GM21528 (cell line): ENCODE results near the gene PPP1R7.

Source experiments
- ATAC-seq: cut with Tn5 transposase; IDR thresholded peaks from one replicate; pipeline ENCODE4 v1.9.1; 2021; ENCODE audit warnings: mild to moderate bottlenecking, moderate library complexity; ENCODE audit not compliant: unreplicated experiment, low FRiP score

The PPP1R7 gene

DNA sequence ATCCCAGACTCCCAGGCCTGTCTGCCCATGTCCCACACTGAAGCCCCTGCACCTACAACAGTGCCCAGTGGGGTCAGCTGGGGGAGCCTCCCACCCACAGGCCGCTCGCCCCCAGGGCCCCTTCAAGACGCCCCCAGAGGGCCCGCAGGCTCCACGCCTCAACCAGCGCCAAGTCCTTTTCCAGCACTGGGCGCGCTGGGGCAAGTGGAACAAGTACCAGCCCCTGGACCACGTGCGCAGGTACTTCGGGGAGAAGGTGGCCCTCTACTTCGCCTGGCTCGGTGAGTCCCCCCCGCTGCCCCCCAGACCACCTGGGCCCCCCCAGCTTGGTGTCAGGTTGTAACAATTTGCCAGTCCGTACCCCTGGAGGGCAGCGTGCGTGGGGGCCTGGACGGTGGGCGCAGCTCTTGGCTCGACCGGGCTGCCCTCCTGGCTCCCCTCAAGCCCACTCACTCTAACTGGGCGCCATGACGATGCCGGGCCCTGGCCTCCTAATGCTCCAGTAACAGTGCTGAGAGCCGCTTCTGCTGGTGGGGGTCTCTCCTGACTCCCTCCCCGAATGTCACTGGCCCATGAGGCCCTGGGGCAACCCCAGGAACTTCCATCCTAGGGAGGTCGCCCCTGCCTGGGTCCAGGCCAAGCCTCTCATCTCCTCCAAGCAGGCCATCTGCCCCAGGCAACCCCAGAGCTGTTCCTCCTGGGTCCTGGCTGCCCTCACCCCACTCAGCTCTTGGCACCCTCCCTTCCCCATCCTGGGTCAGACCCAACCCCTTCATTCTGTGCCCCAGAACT lies 53.1 kb downstream of the PPP1R7 start:
- ATAC-seq: no peak

DNA sequence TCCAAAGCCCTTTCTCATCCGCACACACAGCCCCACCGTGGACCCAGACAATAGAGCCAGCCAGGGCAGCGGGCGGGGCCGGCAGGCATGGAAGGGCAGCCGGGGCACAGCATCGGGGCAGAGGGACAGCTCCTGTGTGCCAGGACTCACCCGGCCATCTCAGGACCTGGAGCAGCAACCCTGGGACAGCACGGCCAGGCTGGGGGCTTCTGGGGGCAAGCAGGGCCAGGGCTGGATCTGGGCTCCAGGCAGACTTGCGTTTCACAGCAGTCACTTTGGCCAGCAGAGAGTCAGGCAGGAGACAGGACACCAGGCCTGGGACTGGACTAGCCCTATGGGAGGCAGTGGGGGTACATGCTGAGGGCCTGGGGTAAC lies 53.7 kb downstream of the PPP1R7 start:
- ATAC-seq: no peak

DNA sequence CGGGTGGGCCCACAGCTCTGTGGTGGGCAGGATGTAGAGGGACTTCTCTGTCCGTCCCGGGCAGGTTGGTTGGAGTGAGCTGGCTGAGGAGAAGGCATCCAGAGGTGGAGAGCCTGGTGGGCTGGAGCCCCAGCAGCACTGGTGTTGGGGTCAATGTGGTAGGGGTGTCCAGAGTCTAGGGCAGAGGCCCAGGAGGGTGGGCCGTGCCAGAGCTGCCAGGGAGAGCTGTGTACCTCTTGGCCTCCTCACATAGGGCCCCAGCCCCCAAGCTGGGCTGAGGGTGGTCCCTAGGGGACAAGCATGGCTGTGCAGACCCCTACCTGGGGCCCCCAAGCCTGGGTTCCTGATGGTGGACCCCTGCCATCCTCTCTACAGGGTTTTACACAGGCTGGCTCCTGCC lies 54.2 kb downstream of the PPP1R7 start:
- ATAC-seq: no peak

DNA sequence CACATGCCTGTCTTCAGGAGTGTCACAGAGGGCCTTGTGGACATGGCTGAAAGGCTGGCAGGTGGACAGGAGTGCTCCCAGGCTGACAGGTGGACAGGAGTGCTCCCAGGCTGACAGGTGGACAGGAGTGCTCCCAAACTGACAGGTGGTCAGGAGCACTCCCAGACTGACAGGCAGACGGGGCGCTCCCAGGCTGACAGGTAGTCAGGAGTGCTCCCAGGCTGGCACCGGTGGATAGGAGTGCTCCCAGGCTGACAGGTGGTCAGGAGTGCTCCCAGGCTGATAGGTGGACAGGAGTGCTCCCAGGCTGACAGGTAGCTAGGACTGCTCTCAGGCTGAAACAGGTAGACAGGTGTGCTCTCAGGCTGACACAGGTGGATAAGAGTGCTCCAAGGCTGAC lies 54.8 kb downstream of the PPP1R7 start:
- no peak for ATAC-seq

DNA sequence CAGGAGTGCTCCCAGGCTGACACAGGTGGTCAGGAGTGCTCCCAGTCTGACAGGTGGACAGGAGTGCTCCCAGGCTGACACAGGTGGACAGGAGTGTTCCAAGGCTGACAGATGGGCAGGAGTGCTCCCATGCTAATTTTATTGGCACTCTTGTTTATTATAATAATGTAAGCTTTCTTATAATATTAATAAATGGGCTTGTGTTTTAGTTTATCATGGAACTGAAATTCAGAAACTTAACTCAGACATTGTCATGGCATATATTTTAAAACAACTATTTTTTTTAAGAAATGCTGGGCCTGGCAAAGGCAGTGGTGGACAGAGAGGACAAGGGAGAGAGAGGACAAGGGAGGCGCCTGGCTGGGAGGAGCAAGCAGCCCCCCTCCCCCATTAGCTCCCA lies 56.9 kb downstream of the PPP1R7 start:
- ATAC-seq: no peak

DNA sequence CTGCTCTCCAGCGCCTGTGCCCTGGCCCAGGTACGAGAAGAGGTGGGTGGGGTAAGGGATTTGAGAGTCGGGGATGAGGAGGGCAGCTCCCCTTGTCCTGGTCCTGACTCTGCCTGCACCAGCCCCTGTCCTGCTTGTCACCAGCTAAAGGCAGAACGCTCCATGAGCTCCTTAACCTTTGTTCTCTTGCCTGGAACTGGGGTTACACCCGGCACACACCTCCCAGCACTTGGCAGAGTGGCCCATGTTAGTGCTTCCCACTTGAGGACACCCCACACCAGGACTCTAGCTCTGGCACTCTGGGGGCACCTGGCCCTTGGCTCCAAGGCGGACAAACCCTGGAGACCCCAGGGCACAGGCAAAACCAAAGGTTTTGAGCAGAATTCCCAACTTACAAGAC lies 57.4 kb downstream of the PPP1R7 start:
- no peak for ATAC-seq

DNA sequence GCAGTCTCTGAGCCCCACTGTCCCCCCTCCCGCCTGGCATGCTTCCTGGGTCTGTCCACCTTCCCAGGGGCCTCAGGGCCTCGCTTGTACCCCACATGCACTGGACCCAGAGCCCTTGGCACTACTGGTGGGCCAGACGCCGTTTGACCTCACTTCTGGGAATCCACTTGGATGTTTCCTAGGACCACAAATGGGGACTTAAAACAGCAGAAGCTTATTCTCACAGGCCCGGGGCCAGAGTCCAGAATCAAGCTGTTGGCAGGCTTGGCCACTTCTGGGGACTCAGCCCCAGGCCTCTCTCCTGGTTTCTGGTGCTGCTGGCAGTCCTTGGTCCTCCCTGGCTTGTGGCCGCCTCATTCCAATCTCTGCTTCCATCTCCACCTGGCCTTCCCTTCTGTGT lies 57.8 kb downstream of the PPP1R7 start:
- no peak for ATAC-seq

DNA sequence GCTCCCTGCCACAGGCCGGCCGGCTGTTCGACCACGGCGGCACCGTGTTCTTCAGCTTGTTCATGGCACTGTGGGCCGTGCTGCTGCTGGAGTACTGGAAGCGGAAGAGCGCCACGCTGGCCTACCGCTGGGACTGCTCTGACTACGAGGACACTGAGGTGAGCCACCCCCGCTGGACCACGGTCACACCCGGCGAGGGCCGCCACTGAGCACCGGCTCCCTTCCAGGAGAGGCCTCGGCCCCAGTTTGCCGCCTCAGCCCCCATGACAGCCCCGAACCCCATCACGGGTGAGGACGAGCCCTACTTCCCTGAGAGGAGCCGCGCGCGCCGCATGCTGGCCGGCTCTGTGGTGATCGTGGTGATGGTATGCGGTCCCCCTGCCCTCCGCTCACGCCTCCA lies 59.0 kb downstream of the PPP1R7 start:
- ATAC-seq: no peak

DNA sequence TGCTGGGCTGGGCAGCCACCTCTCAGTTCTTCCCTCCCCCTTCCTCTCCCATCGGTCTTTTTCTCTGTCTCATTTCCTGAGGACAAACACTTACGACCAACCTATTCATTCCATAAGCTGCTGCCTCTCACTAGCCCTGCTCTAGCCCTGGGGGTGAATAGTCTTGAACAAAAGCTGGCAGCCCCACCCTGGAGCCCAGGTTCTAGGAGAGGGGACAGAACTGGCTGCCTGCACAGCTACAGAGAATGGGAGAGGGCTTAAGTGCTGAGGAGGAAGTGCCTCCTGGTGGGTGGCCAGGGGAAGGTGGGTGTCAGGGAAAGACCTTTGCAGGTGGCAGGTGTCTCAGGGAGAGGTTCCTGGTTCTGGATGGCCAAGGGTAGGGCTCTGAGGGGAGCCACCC lies 61.0 kb downstream of the PPP1R7 start:
- no peak for ATAC-seq

DNA sequence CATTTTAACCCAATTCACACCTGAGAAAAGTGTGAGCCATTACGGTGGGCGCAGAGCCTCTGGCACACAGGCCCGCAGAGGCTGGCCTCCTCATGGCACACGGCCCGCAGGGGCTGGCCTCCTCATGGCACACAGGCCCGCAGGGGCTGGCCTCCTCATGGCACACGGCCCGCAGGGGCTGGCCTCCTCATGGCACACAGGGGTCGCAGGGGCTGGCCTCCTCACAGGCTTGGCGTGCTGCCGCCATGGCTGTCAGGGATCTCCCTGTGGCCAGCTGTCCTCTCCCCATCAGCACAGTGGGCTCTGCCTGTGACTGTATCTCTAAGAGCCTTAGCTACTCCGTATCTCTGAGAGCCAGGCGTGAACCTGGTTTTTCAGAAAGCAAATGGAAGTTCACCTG lies 62.8 kb downstream of the PPP1R7 start:
- no peak for ATAC-seq

DNA sequence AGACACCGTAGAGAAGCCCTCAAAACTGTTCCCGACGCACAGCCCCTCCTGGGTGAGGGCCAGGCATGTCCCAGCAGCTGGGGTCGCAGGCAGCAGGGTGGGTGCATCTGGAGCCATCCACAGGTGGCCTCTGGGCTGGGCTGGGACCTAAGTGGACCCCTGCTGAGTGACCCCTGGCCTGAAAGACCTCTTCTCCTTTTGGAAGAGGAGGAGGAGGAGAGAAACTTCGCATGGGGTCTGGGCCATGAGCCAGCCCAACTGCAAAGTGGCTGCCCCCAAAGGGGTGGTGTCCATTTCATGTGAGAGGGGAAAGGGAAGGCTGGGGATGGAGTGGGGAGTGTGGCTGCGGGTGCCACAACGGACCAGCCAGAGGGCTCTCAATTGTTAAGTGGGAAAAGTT lies 63.3 kb downstream of the PPP1R7 start:
- ATAC-seq: no peak

DNA sequence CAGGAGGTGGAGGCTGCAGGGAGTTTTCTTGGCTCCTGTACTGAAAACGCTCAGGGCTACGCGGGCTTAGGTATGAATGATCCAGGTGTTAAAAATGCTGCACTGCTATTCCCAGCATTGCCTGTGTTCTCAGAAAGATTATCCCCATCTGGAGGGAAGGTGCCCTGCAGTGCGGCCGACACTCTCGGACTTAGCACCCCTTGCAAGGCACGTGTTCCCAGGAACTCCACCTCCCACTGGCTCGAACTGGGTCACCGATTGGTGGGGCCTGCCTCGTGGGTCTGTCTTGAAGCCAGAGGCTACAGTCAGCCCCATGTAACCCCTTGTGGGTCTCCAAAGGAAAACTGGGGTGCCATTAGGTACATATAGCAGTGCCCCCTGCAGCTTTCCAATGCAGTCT lies 63.9 kb downstream of the PPP1R7 start:
- ATAC-seq: no peak

DNA sequence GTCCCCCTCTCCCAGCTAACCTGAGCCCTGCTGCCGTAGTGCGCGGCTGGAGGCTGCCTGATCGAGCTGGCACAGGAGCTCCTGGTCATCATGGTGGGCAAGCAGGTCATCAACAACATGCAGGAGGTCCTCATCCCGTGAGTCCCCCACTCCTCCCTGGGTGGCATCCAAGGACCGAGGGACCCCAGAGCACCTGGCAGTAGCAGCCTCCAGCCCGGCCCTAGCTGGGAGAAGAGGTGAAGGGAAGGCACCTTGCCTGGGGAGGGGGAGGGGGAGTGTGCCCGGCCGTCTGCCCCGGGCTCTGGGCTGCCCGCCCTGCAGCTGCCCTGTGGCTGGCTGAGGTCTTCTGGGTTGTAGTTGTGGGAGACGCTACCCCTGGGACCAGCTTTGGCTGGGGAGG lies 64.5 kb downstream of the PPP1R7 start:
- no peak for ATAC-seq

DNA sequence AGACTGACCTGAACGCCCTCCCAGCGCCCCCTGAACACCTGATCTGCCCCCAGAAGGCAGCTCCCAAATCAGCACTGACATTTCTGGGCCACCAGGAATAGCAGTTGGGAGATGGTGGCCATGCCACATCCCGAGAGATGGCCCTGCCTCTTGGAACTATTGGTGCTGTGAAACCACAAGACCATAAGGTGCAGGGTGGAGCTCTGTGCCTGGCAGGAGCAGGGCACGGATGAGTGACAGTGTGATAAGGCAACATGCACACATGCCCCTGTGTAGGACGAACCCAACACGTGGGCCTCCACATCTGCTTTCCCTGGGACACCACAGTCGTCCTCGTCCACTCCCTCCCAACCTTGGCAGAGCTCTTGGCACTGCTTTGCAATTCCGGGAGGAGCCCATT lies 65.2 kb downstream of the PPP1R7 start:
- ATAC-seq: no peak

DNA sequence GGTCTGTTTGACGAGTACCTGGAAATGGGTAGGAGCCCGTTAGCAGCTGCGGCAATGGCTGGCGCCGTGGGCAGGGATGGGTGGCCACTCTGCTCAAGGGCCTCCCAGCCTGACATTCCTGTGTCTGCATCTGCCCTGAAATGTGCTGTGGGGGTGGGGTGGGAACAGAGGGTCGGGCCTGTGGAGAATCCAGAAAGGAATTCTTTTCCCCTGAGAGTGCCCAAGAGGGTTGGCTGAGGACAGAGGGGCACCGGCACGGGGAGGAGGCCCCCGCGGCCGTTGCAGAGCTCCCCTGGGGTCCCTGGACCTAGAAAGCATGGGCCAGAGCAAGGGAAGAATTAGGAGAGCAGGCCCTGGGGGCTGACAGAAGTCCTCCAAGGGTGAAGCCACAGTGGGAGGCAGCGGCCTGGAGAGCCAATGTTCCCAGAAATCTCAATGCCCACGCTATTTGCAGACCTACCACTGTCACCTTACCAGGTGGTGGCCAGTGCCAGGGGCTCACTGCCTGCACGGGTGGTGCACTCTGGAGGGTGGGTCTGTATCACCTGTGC lies 66.0 kb downstream of the PPP1R7 start:
- ATAC-seq: no peak

DNA sequence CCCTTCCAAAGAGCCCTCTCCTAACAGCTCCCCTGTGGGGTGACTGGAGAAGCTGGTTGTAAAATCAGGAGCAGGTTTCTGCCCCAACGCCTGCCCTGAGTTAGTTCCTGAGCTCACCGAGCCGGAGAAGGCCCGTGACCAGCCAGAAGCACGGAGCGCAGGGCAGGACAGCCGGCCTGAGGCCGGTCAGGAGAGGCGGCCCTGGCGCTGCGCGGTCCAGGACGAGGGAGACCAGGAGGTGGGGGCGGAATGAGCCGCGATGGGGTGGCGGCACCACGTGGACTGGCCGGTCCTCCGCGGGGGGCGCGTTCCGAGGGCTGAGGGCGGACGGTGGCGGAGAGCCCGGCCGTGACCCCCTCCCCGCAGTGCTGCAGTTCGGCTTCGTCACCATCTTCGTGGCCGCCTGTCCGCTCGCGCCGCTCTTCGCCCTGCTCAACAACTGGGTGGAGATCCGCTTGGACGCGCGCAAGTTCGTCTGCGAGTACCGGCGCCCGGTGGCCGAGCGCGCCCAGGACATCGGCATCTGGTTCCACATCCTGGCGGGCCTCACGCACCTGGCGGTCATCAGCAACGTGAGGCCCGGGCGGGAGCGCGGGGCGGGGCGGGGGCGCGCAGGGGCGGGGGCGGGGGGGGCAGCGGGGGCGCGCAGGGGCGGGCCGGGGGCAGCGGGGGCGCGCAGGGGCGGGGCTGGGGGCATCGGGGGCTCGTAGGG lies 67.2 kb downstream of the PPP1R7 start:
- ATAC-seq: no peak

DNA sequence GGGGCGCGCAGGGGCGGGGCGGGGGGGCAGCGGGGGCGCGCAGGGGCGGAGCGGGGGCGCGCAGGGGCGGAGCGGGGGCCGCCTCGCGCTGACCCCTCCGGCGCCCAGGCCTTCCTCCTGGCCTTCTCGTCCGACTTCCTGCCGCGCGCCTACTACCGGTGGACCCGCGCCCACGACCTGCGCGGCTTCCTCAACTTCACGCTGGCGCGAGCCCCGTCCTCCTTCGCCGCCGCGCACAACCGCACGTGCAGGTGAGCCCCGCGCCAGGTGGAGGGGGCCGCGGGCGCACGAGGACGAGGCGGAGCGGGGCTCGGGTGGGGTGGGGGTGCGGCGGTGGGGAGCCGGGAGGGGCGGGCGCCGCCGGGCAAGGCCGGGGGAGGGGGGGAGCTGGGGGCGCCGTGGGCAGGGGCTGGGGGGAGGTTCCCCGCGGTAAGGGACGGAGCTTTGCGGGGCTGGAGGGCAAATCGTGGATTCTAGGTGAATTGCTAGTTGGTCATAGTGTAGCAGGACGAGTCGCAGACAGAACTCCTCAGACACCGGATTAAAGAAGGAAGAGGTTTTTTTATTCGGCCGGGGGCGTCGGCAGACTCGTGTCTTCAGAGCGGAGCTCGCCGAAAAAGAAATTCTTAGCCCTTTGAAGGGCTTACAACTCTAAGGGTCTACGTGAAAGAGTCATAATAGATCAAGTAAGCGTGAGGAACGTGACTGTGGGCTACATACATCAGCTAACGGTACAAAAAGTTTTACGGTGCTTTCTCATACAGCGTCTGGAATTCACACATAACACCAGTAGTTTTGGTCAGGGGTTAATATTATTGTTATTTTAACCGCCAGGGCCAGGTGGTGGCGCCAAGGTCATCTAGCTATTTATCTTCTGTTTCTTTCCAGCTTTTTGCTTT lies 68.1 kb downstream of the PPP1R7 start:
- ATAC-seq: no peak

DNA sequence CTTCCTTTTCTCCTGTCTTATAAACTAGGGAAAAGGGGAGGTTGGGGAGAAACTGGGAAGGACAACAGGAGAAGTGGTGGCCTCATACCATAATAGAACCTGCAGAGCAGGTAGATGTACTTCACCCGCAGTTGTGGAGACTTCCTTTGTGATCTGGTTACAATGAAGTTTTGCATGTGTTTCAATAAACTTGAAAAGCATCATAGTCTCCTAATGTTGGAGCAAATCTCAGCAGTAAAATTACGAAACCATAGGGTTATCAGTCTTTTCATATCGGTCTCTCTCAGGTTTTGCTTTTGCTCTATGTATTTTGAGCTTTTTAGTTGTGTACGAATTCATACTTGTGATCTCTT lies 68.7 kb downstream of the PPP1R7 start:
- ATAC-seq: no peak

DNA sequence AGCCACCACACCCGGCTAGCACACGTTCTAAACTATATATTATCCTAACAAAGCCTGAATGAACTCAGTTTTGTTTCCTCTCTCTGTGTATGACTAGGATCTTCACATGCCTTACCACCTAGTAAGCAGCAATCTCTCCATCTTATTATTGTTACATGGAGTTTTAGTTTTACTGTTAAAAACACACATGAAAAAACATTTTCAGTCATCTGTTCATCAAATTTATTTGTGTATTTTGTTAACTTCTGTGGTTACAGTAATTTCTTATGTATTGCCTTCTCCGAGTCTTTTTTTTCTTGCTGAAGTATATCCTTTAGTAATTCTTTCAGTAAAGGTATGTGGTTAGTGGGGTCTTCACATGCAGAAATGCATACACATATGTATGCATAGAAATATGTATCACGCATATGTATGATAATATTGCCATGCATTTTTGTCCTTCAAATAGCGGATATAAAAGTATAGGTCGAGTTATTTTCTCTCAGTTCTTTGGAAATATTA lies 69.6 kb downstream of the PPP1R7 start:
- no peak for ATAC-seq

DNA sequence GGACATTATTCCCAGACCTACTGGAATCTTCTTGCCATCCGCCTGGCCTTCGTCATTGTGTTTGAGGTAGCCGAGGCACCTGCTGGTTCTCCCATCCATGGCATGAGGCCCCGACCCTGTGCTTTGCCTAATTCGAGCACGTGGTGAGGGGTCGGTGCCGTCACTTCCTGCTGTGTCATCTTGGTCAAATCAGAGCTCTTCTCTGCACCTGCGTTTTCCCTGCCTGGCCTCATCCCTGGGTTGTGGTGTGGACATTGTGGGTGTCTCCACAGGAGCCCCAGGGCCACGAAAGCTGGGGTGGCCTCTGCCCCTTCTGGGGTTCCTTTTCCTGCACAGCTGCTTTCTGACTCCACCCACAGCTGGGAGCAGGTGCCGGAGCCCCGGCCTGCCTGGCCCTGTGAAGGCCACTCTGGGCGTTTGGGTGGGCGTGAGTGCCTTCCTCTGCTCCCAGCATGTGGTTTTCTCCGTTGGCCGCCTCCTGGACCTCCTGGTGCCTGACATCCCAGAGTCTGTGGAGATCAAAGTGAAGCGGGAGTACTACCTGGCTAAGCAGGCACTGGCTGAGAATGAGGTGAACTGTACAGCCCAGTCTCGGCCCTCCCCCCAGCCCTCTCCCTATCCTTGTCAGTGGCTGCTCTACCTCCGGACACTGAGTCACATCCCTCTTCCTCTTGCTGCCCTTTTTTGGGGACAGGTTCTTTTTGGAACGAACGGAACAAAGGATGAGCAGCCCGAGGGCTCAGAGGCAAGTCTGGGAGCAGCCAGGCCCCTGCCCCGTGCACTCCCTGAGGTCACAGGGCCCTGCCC lies 73.1 kb downstream of the PPP1R7 start:
- ATAC-seq: no peak
